IPS DF 19.7 (cell line): ENCODE measurements around the gene MYRIP.
A peak's percentile ranks its signal among the peaks of the same experiment; 100 is the strongest.
"Not testable (repeated sequence)": the region's sequence is repeated elsewhere in the genome, so short reads cannot be mapped to it uniquely, and the experiment has no call there.

ENCODE experiments used
- DNase-seq: peaks from one replicate; pipeline ENCODE4 v3.0.0-alpha.2; 2013; ENCODE audit warnings: low read depth, low spot score

The MYRIP gene

GRCh38 chr3:40281995-40282394 lies 472.6 kb downstream of the MYRIP start:
- no peak for DNase-seq

GRCh38 chr3:40283057-40283456 lies 473.6 kb downstream of the MYRIP start:
- not testable (repeated sequence) for DNase-seq

GRCh38 chr3:40287248-40287647 lies 477.8 kb downstream of the MYRIP start:
- no peak for DNase-seq

- DNase-seq: no peak
Observed at GRCh38 chr3:40290396-40290795, 481.0 kb downstream of the MYRIP start.

- DNase-seq: no peak
Observed at GRCh38 chr3:40291471-40291870, 482.1 kb downstream of the MYRIP start.

GRCh38 chr3:40292637-40293349 lies 483.4 kb downstream of the MYRIP start:
- DNase-seq: peak; percentile 47

GRCh38 chr3:40294434-40294833 lies 485.0 kb downstream of the MYRIP start:
- no peak for DNase-seq

- DNase-seq: no peak
Observed at GRCh38 chr3:40298075-40298474, 488.7 kb downstream of the MYRIP start.

GRCh38 chr3:40299130-40299720 lies 489.8 kb downstream of the MYRIP start:
- DNase-seq: no peak

- DNase-seq: no peak
Observed at GRCh38 chr3:40299721-40300335, 490.4 kb downstream of the MYRIP start.

GRCh38 chr3:40302784-40303183 lies 493.4 kb downstream of the MYRIP start:
- DNase-seq: no peak

- no peak for DNase-seq
Observed at GRCh38 chr3:40304352-40304751, 494.9 kb downstream of the MYRIP start.

GRCh38 chr3:40306336-40306735 lies 496.9 kb downstream of the MYRIP start:
- no peak for DNase-seq

GRCh38 chr3:40307176-40307575 lies 497.8 kb downstream of the MYRIP start:
- no peak for DNase-seq

- DNase-seq: no peak
Observed at GRCh38 chr3:40308725-40309417, 499.5 kb downstream of the MYRIP start.

- DNase-seq: peak; percentile 80
Observed at GRCh38 chr3:40309418-40309924, 500.1 kb downstream of the MYRIP start, which contains the start of gene EIF1B. TSS of gene EIF1B (plus strand) at chr3:40309707. CDS start at chr3:40309942, 235 bp downstream.
